ENCODE measurements around the gene RUNX2.

Gene RUNX2

DNA sequence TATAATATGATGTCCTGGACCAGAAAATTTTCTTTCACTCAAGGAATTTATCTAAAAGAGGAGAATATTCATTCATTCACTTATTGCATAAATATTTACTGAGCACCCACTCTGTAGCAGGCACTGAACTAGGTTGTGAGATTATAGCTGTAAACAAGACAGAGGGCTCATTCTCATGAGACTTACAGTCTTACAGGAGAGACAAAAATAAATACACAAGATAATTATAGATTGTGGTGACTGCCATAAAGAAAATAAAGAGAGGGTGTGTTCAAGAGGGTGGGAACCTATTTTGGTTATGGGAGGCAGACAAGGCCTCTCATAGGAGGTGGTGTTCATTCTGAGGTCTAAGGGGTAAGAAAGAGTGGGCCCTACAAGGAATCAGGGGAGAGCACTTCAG is 159.5 kb downstream of the RUNX2 start:
- no peak for DNase-seq (ENCODE audit: low read depth)
- no peak overlapping the region for H3K4me3 ChIP-seq (ENCODE audit: low read depth, low read length)
- TF ChIP-seq MYC (IDR thresholded peaks at IDR 0.05; ENCODE audit: low read depth, low read length) (no peak), POLR2A (IDR thresholded peaks at IDR 0.05; ENCODE audit: extremely low read depth, insufficient read length) (no peak)
- TF ChIP-seq, protein P1, sequence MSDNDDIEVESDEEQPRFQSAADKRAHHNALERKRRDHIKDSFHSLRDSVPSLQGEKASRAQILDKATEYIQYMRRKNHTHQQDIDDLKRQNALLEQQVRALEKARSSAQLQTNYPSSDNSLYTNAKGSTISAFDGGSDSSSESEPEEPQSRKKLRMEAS (IDR thresholded peaks at IDR 0.05; ENCODE audit: low read depth, low read length): no peak
- TF ChIP-seq, protein P2, sequence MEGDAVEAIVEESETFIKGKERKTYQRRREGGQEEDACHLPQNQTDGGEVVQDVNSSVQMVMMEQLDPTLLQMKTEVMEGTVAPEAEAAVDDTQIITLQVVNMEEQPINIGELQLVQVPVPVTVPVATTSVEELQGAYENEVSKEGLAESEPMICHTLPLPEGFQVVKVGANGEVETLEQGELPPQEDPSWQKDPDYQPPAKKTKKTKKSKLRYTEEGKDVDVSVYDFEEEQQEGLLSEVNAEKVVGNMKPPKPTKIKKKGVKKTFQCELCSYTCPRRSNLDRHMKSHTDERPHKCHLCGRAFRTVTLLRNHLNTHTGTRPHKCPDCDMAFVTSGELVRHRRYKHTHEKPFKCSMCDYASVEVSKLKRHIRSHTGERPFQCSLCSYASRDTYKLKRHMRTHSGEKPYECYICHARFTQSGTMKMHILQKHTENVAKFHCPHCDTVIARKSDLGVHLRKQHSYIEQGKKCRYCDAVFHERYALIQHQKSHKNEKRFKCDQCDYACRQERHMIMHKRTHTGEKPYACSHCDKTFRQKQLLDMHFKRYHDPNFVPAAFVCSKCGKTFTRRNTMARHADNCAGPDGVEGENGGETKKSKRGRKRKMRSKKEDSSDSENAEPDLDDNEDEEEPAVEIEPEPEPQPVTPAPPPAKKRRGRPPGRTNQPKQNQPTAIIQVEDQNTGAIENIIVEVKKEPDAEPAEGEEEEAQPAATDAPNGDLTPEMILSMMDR (IDR thresholded peaks at IDR 0.05; ENCODE audit: low read depth, low read length): no peak

DNA sequence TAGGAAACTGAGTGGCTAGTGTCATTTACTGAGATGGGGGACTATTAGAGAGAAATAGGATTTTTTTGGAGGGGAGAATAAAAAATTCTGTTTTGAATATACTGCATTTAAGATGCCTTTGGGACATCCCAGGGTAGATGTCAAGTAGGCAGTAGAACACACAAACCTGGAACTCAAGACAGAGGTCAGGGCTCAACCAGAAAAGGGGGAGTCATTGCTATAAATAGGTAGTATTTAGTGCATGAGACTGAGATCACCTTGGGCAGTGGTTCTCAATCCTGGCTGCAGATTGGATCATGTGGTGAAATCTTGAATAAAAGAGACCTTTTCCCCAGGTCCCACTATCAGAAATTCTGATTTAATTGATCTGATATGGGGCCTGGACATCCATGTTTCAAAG is 160.1 kb downstream of the RUNX2 start:
- DNase-seq (ENCODE audit: low read depth): no peak
- no peak overlapping the region for H3K4me3 ChIP-seq (ENCODE audit: low read depth, low read length)
- TF ChIP-seq MYC (IDR thresholded peaks at IDR 0.05; ENCODE audit: low read depth, low read length) (no peak), POLR2A (IDR thresholded peaks at IDR 0.05; ENCODE audit: extremely low read depth, insufficient read length) (no peak)
- TF ChIP-seq, protein P2 (IDR thresholded peaks at IDR 0.05; ENCODE audit: low read depth, low read length): no peak
- TF ChIP-seq, protein P1 (IDR thresholded peaks at IDR 0.05; ENCODE audit: low read depth, low read length): no peak

DNA sequence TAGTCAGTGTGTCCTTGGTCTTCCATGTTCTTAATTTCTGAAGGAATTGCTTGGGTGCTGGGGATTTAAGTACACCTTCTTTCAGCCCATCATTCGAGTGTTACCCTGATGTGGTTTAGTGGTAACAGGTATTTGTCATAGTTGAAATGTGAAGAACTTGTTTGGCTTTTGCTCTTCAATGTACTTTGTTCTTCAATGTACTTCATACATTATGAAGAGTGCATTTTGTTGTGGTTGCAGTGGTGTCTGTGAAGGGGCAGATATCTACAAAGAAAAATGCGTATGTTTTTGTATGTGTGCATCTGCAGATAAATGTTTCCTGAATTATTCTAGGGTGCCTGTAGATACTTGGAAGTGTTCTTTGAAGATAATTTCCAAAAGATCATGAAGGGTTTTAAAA is 160.8 kb downstream of the RUNX2 start:
- no peak overlapping the region for H3K4me3 ChIP-seq (ENCODE audit: low read depth, low read length)
- DNase-seq (ENCODE audit: low read depth): no peak
- TF ChIP-seq MYC (IDR thresholded peaks at IDR 0.05; ENCODE audit: low read depth, low read length) (no peak), POLR2A (IDR thresholded peaks at IDR 0.05; ENCODE audit: extremely low read depth, insufficient read length) (no peak)
- TF ChIP-seq, protein P2 (IDR thresholded peaks at IDR 0.05; ENCODE audit: low read depth, low read length): no peak
- TF ChIP-seq, protein P1 (IDR thresholded peaks at IDR 0.05; ENCODE audit: low read depth, low read length): no peak

DNA sequence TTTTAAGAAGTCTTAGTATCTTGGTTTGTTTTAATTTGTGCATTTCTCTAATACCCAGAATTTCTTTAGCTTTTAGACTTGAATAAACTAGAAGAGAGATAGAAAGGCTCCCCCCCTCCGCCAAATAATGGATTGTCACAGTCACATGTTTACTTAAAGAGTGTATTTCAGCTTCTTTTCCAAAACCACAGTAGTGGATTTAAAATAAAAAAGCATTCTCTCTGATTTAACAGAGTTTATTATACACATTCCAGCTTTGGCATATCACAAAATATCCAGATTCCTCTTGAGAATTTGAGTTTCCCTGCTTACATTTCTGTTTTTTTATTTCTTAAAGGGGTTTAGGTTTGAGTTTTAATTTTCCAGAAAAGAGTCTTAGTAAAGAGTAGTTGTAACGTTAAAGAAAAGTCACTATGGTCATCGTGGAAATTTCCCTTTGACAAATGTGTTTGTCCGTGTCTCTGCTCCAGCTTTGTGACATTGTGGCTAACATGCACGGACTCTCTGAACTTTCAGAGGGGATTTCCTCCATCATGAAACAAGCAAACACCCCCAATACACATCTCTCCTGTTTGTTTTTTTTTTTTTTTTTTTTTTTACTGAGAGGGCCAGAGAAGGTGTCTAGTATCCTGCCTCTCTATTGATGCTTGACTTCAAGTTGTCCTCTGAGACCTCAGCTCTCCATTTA is 163.1 kb downstream of the RUNX2 start:
- H3K4me3 ChIP-seq (ENCODE audit: low read depth, low read length): no peak overlapping the region
- no peak for DNase-seq (ENCODE audit: low read depth)
- TF ChIP-seq POLR2A (IDR thresholded peaks at IDR 0.05; ENCODE audit: extremely low read depth, insufficient read length) (no peak), MYC (IDR thresholded peaks at IDR 0.05; ENCODE audit: low read depth, low read length) (no peak)
- TF ChIP-seq, protein P1 (IDR thresholded peaks at IDR 0.05; ENCODE audit: low read depth, low read length): no peak
- TF ChIP-seq, protein P2 (IDR thresholded peaks at IDR 0.05; ENCODE audit: low read depth, low read length): no peak

DNA sequence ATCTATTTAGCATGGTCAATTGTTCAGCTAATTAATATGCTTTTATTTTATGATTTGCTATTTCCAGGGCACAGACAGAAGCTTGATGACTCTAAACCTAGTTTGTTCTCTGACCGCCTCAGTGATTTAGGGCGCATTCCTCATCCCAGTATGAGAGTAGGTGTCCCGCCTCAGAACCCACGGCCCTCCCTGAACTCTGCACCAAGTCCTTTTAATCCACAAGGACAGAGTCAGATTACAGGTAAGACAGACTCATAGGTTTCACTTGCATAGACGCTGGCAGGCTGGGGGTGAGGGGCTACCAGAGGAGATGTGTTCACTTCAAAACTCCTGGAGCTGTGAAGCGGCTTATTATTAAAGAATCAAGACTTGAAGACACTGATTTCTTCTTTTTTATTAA is 163.7 kb downstream of the RUNX2 start:
- TF ChIP-seq MYC (IDR thresholded peaks at IDR 0.05; ENCODE audit: low read depth, low read length) (no peak), POLR2A (IDR thresholded peaks at IDR 0.05; ENCODE audit: extremely low read depth, insufficient read length) (no peak)
- TF ChIP-seq, protein P1 (IDR thresholded peaks at IDR 0.05; ENCODE audit: low read depth, low read length): no peak
- TF ChIP-seq, protein P2 (IDR thresholded peaks at IDR 0.05; ENCODE audit: low read depth, low read length): no peak
- DNase-seq (ENCODE audit: low read depth): no peak
- H3K4me3 ChIP-seq (ENCODE audit: low read depth, low read length): no peak overlapping the region

Data from NB4 (cell line).